Loucy (cell line): ENCODE data around the gene TSHZ2.

Source experiments
- CTCF ChIP-seq: fragments of 200-600 bp; sonication (generic); conservative IDR thresholded peaks from 2 replicates; pipeline ENCODE4 v1.5.1; 2014; ENCODE audit warnings: mild to moderate bottlenecking, antibody characterized with exemption, low read length
- EZH2phosphoT487 ChIP-seq: fragments of 200-600 bp; IDR thresholded peaks from 2 replicates; pipeline ENCODE4 v1.6.1; 2018; ENCODE audit warnings: antibody characterized with exemption, mild to moderate bottlenecking, moderate library complexity, borderline replicate concordance

- no peak for TF ChIP-seq CTCF
- no peak for TF ChIP-seq EZH2phosphoT487
Measured at GRCh38 chr20:52972965-52973819, 1.0 kb downstream of the TSHZ2 start.
